ENCODE results near the gene ANKEF1.
A peak's percentile ranks its signal among the peaks of the same experiment; 100 is the strongest.

ANKEF1 gene

DNA sequence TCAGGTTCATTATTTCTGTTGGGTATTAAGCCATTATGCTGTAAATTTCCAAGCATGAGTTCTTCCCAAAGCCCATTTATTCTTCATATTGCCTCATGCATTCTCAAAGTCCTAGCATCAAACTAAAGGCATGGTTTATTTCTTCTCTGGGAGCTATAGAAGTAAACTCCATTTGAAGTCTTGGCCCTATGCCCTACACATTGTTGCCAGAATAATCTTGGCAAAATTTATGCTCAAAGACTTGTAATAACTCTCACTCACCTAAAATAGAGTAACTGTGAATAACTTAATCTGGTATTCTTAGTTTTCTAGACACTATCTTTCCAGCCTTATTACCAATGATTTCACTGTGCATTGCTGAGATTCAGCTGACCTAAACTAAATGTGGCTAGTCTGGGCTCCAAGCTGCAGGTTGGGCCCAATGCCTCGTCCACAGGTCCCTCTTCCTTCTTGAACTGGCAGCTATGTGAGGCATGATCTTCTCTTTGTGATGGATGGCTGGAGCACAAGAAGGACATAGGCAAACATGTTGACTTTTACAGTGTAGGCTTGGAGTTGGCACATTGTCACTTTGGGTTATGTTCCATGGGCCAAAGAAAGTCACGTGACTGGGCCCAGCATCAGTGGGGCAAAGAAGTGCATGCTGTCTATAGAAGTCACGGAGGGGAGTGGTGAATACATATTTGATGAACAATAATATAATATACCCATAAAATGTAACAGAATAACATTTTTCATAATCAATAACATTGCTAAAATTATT is 39.1 kb upstream of the ANKEF1 start:
- no peak for DNase-seq (ENCODE audit: low read depth)
- TF ChIP-seq, protein P1, sequence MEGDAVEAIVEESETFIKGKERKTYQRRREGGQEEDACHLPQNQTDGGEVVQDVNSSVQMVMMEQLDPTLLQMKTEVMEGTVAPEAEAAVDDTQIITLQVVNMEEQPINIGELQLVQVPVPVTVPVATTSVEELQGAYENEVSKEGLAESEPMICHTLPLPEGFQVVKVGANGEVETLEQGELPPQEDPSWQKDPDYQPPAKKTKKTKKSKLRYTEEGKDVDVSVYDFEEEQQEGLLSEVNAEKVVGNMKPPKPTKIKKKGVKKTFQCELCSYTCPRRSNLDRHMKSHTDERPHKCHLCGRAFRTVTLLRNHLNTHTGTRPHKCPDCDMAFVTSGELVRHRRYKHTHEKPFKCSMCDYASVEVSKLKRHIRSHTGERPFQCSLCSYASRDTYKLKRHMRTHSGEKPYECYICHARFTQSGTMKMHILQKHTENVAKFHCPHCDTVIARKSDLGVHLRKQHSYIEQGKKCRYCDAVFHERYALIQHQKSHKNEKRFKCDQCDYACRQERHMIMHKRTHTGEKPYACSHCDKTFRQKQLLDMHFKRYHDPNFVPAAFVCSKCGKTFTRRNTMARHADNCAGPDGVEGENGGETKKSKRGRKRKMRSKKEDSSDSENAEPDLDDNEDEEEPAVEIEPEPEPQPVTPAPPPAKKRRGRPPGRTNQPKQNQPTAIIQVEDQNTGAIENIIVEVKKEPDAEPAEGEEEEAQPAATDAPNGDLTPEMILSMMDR (conservative IDR thresholded peaks at IDR 0.05; ENCODE audit: control insufficient read depth, insufficient read depth, low read depth, low read length): no peak
- no peak overlapping the region for H3K4me3 ChIP-seq (ENCODE audit: control insufficient read depth, low read depth, low read length)

DNA sequence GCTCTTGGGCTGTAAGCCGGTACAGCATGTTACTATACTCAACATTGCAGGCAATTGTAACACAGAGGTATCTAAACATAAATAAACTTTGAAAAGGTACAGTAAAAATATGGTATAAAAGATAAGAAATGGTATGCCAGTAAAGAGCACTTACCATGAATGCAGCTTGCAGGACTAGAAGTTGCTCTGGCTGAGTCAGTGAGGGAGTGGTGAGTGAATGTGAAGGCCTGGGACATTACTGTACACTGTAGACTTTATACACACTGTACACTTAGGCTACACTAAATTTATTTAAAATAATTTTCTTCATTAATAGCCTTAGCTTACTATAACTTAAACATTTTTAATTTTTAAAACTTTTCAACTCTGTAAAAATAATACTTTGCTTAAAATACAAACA is 37.8 kb upstream of the ANKEF1 start:
- peak; percentile 22 for DNase-seq (ENCODE audit: low read depth)
- H3K4me3 ChIP-seq (ENCODE audit: control insufficient read depth, low read depth, low read length): no peak overlapping the region
- TF ChIP-seq, protein P1 (conservative IDR thresholded peaks at IDR 0.05; ENCODE audit: control insufficient read depth, insufficient read depth, low read depth, low read length): no peak

DNA sequence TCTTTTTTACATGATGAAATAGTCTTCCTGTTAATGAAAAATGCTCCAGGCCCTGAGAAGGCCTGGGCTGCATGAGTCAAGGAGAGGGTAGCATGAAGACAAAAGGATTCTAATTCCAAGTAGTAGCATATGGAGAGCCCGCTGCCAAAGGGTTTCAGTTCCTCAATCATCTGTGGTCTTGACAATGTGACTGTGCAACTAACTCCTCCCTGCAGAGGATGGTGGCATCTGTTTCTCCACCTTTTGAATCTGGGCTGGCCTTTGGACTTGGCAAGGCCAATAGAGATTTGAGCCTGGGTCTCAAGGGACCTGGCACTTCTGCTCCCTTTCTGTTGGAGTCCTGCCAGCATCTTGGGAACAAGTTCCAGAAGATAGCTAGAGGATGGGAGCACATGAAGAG is 35.1 kb upstream of the ANKEF1 start:
- H3K4me3 ChIP-seq (ENCODE audit: control insufficient read depth, low read depth, low read length): no peak overlapping the region
- TF ChIP-seq, protein P1 (conservative IDR thresholded peaks at IDR 0.05; ENCODE audit: control insufficient read depth, insufficient read depth, low read depth, low read length): no peak
- DNase-seq (ENCODE audit: low read depth): no peak

DNA sequence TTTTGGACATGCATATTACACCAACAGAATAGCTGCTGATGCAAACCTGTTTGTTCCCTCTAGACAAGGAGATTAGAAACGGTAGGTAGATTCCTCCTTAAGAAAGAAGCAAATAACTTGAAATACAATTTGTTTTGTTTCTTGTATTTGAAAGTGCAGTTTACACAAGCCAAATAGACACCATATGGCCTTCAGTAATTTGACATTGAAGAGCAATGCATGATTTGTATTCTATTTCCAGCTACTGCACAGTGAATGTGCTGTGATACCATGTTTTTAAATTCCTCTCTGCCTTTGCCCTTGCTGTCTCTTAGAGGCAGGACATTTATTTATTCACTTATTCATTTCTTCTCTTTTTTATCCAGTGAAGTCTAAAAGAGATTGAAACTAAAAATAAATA is 31.9 kb upstream of the ANKEF1 start:
- no peak overlapping the region for H3K4me3 ChIP-seq (ENCODE audit: control insufficient read depth, low read depth, low read length)
- TF ChIP-seq, protein P1 (conservative IDR thresholded peaks at IDR 0.05; ENCODE audit: control insufficient read depth, insufficient read depth, low read depth, low read length): no peak
- DNase-seq (ENCODE audit: low read depth): no peak

DNA sequence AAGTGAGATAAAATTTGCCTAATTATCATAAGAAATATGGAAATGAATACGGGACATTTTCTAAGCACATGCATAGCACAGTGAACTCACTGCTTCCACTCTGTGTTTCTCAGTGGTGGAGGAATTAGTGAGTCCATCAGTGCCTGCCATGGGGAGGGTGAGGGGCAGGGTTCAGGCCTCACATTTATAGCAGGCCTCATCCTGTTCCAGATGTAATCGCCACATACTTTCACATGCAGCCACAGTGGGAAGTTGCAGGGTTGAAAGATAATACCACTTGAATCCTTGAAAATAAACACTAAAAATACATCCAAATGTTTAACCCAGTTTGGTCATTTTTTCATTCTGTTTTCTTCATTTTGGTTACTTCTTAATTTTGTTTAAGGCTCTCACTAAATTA is 29.9 kb upstream of the ANKEF1 start:
- no peak overlapping the region for H3K4me3 ChIP-seq (ENCODE audit: control insufficient read depth, low read depth, low read length)
- TF ChIP-seq, protein P1 (conservative IDR thresholded peaks at IDR 0.05; ENCODE audit: control insufficient read depth, insufficient read depth, low read depth, low read length): no peak
- no peak for DNase-seq (ENCODE audit: low read depth)

DNA sequence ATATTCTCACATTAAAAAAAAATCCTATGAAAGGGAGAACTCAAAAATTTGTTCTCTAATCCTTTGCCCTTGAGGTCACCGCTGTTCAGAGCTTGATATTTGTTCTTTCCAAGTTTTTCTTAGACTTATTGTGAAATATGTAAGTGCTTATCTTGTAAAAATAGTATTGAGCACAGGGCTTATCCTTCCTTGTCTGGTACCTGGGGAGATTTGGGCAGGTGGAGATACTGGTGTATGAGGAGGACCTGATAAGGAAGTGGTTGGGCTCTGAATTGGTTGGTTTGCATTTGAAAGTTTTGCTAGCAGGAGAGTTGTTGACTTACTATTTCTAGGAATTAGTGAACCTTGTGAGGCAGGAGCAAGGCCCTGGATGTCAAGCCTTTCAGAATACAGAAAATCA is 28.9 kb upstream of the ANKEF1 start:
- no peak for DNase-seq (ENCODE audit: low read depth)
- H3K4me3 ChIP-seq (ENCODE audit: control insufficient read depth, low read depth, low read length): no peak overlapping the region
- TF ChIP-seq, protein P1 (conservative IDR thresholded peaks at IDR 0.05; ENCODE audit: control insufficient read depth, insufficient read depth, low read depth, low read length): no peak
